ENCODE measurements around the gene FRMD4A. TPM values are rescaled to one million over a fixed set of nuclear protein-coding genes. Genes with fewer than 3 reads are reported as not detected.

The FRMD4A gene
- total RNA-seq, 1 experiment from 2014 or later = 18.3 TPM

DNA sequence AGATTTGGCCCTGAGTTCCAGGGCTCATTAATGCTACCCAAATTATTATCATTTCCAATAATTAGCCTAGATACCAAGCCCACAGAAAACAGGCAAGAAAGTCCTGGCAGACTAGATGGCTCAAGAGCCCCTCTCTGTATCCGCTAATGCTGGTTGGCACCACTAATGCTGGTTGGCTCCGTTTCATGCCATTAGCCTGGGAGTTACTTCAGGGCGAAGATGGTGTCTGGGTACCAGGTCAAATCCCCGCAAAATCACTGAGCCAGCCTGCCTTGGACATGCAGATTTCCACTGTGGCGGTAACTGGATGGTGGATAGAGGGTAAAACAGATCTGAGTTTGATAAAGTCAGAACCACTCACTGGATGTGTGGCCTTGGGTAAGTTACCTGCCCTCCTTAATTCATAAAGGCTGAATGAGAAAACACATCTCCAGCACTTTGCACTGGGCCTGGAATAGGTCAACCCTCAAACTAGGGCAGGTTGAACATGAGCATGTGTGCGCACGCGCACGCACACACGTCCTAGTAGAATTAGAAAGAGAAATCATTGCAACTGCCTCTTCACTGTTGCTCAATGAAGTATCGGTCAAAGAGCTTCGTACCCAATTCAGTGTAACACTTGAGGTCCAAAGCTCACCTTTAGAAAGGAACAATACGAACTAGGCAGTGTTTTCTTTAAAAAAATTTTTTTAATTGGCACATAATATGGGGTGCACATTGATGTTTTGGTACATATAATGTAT is 652.5 kb downstream of the FRMD4A start:
- Histone ChIP-seq H3K4me3 (no peak overlapping the region), H3K27me3 (ENCODE audit: insufficient read depth, low read depth) (no peaks in the 10 kb centered on the region), H3K79me2 (ENCODE audit: low read depth) (no peaks in the 10 kb centered on the region), H2AFZ (no peak overlapping the region), H3K4me1 (replicated peaks; ENCODE audit: insufficient read depth) (no peaks in the 10 kb centered on the region), H3F3A (ENCODE audit: insufficient read depth, low read depth) (no peaks in the 10 kb centered on the region), H3K9me3 (ENCODE audit: insufficient read depth, low read depth) (no peaks in the 10 kb centered on the region), H3K4me2 (no peak overlapping the region), H3K9me2 (ENCODE audit: insufficient read depth) (no peaks in the 10 kb centered on the region), H3K27ac (no peak overlapping the region), H3K36me3 (ENCODE audit: low read depth) (no peaks in the 10 kb centered on the region), H4K20me1 (ENCODE audit: insufficient read depth) (no peaks in the 10 kb centered on the region)
- ChIA-PET CTCF (interaction anchor here (0.6 kb wide), 1 partner anchor 73 kb away, joined by 4 read pairs; no protein-coding TSS in a partner anchor), POLR2A (ENCODE audit: unreplicated experiment) (no interaction called here)
- TF ChIP-seq, protein P1, sequence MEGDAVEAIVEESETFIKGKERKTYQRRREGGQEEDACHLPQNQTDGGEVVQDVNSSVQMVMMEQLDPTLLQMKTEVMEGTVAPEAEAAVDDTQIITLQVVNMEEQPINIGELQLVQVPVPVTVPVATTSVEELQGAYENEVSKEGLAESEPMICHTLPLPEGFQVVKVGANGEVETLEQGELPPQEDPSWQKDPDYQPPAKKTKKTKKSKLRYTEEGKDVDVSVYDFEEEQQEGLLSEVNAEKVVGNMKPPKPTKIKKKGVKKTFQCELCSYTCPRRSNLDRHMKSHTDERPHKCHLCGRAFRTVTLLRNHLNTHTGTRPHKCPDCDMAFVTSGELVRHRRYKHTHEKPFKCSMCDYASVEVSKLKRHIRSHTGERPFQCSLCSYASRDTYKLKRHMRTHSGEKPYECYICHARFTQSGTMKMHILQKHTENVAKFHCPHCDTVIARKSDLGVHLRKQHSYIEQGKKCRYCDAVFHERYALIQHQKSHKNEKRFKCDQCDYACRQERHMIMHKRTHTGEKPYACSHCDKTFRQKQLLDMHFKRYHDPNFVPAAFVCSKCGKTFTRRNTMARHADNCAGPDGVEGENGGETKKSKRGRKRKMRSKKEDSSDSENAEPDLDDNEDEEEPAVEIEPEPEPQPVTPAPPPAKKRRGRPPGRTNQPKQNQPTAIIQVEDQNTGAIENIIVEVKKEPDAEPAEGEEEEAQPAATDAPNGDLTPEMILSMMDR (conservative IDR thresholded peaks at IDR 0.05) = no peak
- no peak for TF ChIP-seq EZH2 (IDR thresholded peaks at IDR 0.05; ENCODE audit: low read depth)
- BruUV-seq (replicated peaks) = no TSS peak
- intact Hi-C loops (cut with micrococcal nuclease; ENCODE audit: unreplicated experiment) = no loop called here
- DNase-seq = no peak

DNA sequence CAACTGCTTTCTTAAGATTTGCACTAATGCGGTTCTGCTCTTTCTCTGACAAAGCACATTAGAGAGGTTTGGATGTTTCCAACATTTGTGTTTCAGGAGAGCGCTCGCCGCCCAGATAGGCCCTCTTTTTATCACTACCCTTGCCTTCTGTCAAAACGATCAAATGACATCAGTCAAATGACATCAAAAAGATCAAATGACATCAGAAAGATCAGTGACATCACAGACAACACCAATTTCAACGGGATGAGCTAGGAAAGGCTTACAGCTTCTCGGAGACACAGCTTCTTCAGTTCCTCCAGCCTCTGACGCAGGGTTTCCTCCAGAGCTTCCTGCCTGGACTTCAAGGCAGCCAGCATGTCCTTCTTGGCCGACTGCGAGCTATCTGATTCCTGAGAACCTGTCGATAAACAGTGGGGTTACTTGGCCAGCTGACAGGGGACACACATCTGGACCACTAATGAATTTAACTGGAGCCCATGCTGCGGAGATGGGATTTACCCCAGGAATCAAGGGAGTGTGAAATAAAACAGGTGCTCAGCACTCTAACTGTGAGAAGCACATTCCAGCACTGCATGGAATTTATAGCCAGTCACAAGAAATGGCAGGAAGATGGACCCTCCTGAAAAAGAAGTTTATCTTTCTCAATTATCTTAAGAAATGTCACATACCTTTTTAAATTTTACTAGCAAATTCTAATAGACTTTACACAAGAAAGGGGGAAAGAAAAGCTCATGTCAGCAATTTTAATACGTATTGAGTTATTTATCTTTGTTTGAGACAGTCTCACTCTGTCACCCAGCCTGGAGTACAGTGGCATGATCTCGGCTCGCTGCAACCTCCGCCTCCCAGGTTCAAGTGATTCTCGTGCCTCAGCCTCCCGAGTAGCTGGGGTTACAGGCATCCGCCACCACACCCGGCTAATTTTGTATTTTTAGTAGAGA is 655.8 kb downstream of the FRMD4A start:
- H3K4me3 ChIP-seq = no peak overlapping the region
- no peak overlapping the region for H2AFZ ChIP-seq
- no peak for DNase-seq
- H3K4me1 ChIP-seq (replicated peaks; ENCODE audit: insufficient read depth) = no peaks in the 10 kb centered on the region
- no peak overlapping the region for H3K27ac ChIP-seq
- no peaks in the 10 kb centered on the region for H3K79me2 ChIP-seq (ENCODE audit: low read depth)
- BruUV-seq (replicated peaks) = no TSS peak
- intact Hi-C loops (cut with micrococcal nuclease; ENCODE audit: unreplicated experiment) = no loop called here
- CTCF ChIA-PET = no interaction called here
- POLR2A ChIA-PET (ENCODE audit: unreplicated experiment) = interaction anchor here (0.6 kb wide), 1 partner anchor 372 kb away, joined by 4 read pairs; no protein-coding TSS in a partner anchor
- no peaks in the 10 kb centered on the region for H3K27me3 ChIP-seq (ENCODE audit: insufficient read depth, low read depth)
- no peaks in the 10 kb centered on the region for H3K9me3 ChIP-seq (ENCODE audit: insufficient read depth, low read depth)
- H3K9me2 ChIP-seq (ENCODE audit: insufficient read depth) = no peaks in the 10 kb centered on the region
- H4K20me1 ChIP-seq (ENCODE audit: insufficient read depth) = no peaks in the 10 kb centered on the region
- no peak overlapping the region for H3K4me2 ChIP-seq
- no peaks in the 10 kb centered on the region for H3K36me3 ChIP-seq (ENCODE audit: low read depth)
- TF ChIP-seq, protein P1 (conservative IDR thresholded peaks at IDR 0.05) = no peak
- TF ChIP-seq EZH2 (IDR thresholded peaks at IDR 0.05; ENCODE audit: low read depth) = no peak
- H3F3A ChIP-seq (ENCODE audit: insufficient read depth, low read depth) = no peaks in the 10 kb centered on the region

DNA sequence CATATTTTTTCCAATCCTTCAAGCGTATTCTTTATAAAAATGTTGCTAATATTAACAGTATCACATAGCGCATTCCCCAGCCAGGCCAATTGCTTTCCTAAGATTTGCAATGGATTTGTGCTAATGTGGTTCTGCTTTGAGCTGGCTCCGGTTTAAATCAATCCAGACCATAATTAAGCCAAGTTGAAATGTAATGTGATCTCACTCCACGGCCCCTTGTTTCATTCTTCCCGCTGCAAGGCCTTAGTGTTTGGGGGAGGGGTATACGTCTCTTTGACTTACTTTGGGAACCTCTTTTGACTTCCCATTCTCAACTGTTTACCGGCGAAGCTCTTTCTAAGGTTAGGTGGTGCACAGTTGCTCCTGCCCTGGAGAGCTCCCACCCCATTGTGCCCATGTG is 657.6 kb downstream of the FRMD4A start:
- no peaks in the 10 kb centered on the region for H3K9me3 ChIP-seq (ENCODE audit: insufficient read depth, low read depth)
- no peaks in the 10 kb centered on the region for H3K9me2 ChIP-seq (ENCODE audit: insufficient read depth)
- intact Hi-C loops (cut with micrococcal nuclease; ENCODE audit: unreplicated experiment) = no loop called here
- no peak overlapping the region for H3K4me3 ChIP-seq
- CTCF ChIA-PET = interaction anchor here (0.6 kb wide), 1 partner anchor 136 kb away, joined by 10 read pairs; no protein-coding TSS in a partner anchor
- no peaks in the 10 kb centered on the region for H3K36me3 ChIP-seq (ENCODE audit: low read depth)
- BruUV-seq (replicated peaks) = no TSS peak
- H3K4me1 ChIP-seq (replicated peaks; ENCODE audit: insufficient read depth) = no peaks in the 10 kb centered on the region
- POLR2A ChIA-PET (ENCODE audit: unreplicated experiment) = no interaction called here
- H4K20me1 ChIP-seq (ENCODE audit: insufficient read depth) = no peaks in the 10 kb centered on the region
- no peaks in the 10 kb centered on the region for H3K27me3 ChIP-seq (ENCODE audit: insufficient read depth, low read depth)
- no peak overlapping the region for H3K27ac ChIP-seq
- no peak overlapping the region for H2AFZ ChIP-seq
- no peak overlapping the region for H3K4me2 ChIP-seq
- no peak for TF ChIP-seq EZH2 (IDR thresholded peaks at IDR 0.05; ENCODE audit: low read depth)
- TF ChIP-seq, protein P1 (conservative IDR thresholded peaks at IDR 0.05) = no peak
- no peaks in the 10 kb centered on the region for H3F3A ChIP-seq (ENCODE audit: insufficient read depth, low read depth)
- DNase-seq = no peak
- H3K79me2 ChIP-seq (ENCODE audit: low read depth) = no peaks in the 10 kb centered on the region
